HL-60 (cell line): ENCODE data around the gene TUBD1.

ENCODE experiments used
- DNase-seq, 2 experiments: peaks; one replicate each; pipeline ENCODE4 v3.0.0-alpha.2; 2010 to 2020; ENCODE audit warnings: low read depth in 1 of 2, low spot score in 1 of 2
- H3K27ac ChIP-seq: fragments of 250-450 bp; sonication (Bioruptor Pico); replicated peaks from 2 replicates; pipeline ENCODE4 v1.5.1; 2020; ENCODE audit warnings: mild to moderate bottlenecking, moderate library complexity
- H3K27me3 ChIP-seq: fragments of 250-450 bp; sonication (Bioruptor Pico); 2 replicates; pipeline ENCODE4 v1.5.1; 2021; ENCODE audit warnings: mild to moderate bottlenecking, moderate library complexity; ENCODE audit not compliant: insufficient read depth, poor library complexity, severe bottlenecking
- H3K4me3 ChIP-seq: replicated peaks from 2 replicates; pipeline ENCODE4 v1.5.1; 2011; ENCODE audit warnings: mild to moderate bottlenecking, control low read depth, low read length; ENCODE audit not compliant: insufficient read depth
- GABPA ChIP-seq: IDR thresholded peaks from 2 replicates; pipeline ENCODE4 v1.6.1; 2012; ENCODE audit warnings: low read depth
- POLR2AphosphoS5 ChIP-seq: IDR thresholded peaks from 2 replicates; pipeline ENCODE4 v1.6.1; 2012; ENCODE audit warnings: low read depth
- REST ChIP-seq: IDR thresholded peaks from 2 replicates; pipeline ENCODE4 v1.6.1; 2012; ENCODE audit warnings: low read depth; ENCODE audit not compliant: insufficient replicate concordance
- SPI1 ChIP-seq: IDR thresholded peaks from 2 replicates; pipeline ENCODE4 v1.6.1; 2012; ENCODE audit warnings: low read depth, mild to moderate bottlenecking, borderline replicate concordance
- TF ChIP-seq, protein P1 (sequence below): IDR thresholded peaks from one replicate; pipeline ENCODE4 v1.5.1; 2011; ENCODE audit warnings: low read length, control low read depth, inconsistent platforms; ENCODE audit not compliant: insufficient read depth

Gene TUBD1

GRCh38 chr17:59827721-59828477 is 64.8 kb downstream of the TUBD1 start:
- no peak for DNase-seq
- H3K27ac ChIP-seq = no peak overlapping the region; the same call in 1 of the 2 replicates
- TF ChIP-seq SPI1 = no peak
- TF ChIP-seq POLR2AphosphoS5 = no peak
- TF ChIP-seq GABPA = no peak
- TF ChIP-seq, protein P1, sequence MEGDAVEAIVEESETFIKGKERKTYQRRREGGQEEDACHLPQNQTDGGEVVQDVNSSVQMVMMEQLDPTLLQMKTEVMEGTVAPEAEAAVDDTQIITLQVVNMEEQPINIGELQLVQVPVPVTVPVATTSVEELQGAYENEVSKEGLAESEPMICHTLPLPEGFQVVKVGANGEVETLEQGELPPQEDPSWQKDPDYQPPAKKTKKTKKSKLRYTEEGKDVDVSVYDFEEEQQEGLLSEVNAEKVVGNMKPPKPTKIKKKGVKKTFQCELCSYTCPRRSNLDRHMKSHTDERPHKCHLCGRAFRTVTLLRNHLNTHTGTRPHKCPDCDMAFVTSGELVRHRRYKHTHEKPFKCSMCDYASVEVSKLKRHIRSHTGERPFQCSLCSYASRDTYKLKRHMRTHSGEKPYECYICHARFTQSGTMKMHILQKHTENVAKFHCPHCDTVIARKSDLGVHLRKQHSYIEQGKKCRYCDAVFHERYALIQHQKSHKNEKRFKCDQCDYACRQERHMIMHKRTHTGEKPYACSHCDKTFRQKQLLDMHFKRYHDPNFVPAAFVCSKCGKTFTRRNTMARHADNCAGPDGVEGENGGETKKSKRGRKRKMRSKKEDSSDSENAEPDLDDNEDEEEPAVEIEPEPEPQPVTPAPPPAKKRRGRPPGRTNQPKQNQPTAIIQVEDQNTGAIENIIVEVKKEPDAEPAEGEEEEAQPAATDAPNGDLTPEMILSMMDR = no peak
- no peak for TF ChIP-seq REST
- H3K27me3 ChIP-seq = no peaks in the 10 kb centered on the region
- no peak overlapping the region for H3K4me3 ChIP-seq

DNA sequence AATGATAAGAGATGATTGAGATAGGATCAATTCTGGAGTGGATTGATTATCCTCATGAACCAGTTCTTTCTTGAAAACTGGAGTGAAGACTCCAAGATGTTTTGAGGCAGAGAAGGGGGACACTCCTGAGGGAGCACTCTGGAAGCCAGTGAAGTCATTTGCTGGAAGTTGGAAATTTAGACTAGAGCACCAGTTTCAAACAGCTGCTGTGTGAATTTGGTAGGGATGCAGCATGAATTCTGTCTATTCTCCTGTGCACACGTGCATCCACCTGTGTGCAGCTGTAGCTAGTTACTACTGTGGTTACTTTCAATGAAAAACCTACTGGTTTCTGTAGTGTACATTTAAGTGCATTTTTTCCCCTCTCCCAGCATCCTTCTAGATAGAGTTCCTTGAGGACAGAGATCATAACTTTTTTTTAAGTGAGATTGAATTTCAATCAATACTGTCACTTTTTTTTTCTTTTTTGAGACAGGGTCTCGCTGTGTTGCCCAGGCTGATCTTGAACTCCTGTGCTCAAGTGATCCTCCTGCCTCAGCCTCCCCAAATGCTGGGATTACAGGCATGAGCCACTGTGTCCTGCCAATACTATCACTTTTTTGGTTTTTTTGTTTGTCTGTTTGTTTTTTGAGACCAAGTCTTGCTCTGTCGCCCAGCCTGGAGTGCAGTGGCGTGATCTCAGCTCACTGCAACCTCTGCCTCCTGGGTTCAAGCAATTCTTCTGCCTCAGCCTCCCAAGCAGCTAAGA is 65.9 kb downstream of the TUBD1 start:
- Histone ChIP-seq H3K27ac (no peak overlapping the region), H3K27me3 (no peaks in the 10 kb centered on the region), H3K4me3 (no peak overlapping the region)
- TF ChIP-seq GABPA = no peak
- TF ChIP-seq, protein P1 = no peak
- no peak for TF ChIP-seq REST
- no peak for TF ChIP-seq POLR2AphosphoS5
- no peak for TF ChIP-seq SPI1
- DNase-seq = no peak

- no peak for DNase-seq
- Histone ChIP-seq H3K27me3 (no peaks in the 10 kb centered on the region), H3K27ac (no peak overlapping the region), H3K4me3 (no peak overlapping the region)
- TF ChIP-seq, protein P1 = no peak
- TF ChIP-seq GABPA (no peak), REST (no peak), POLR2AphosphoS5 (no peak), SPI1 (no peak)
Observed at GRCh38 chr17:59825533-59826322, 67.0 kb downstream of the TUBD1 start.
